HepG2 (cell line): ENCODE data around the gene SAP25. TPM values are rescaled to one million over a fixed set of nuclear protein-coding genes. Genes with fewer than 3 reads are reported as not detected.

Experiments
- AHR ChIP-seq: IDR thresholded peaks from 2 replicates; pipeline ENCODE4 v1.6.1; 2018; ENCODE audit warnings: missing genetic modification reagents, missing compliant biosample characterization
- ATF7-NPFF ChIP-seq: sonication (generic); formaldehyde crosslinking; IDR thresholded peaks from 2 replicates; pipeline ENCODE4 v1.8.1; 2023; ENCODE audit warnings: mild to moderate bottlenecking, low read depth, missing genetic modification reagents, moderate library complexity
- CBFB ChIP-seq: sonication (generic); formaldehyde crosslinking; IDR thresholded peaks from 2 replicates; pipeline ENCODE4 v1.4.0; 2020; ENCODE audit warnings: missing genetic modification reagents
- CBX5 ChIP-seq: sonication (generic); formaldehyde crosslinking; IDR thresholded peaks from 2 replicates; pipeline ENCODE4 v1.4.0; 2020; ENCODE audit warnings: missing genetic modification reagents, borderline replicate concordance
- HES4 ChIP-seq: sonication (generic); formaldehyde crosslinking; IDR thresholded peaks from 2 replicates; pipeline ENCODE4 v1.9.0; 2021; ENCODE audit warnings: mild to moderate bottlenecking, missing genetic modification reagents, borderline replicate concordance
- IKZF4 ChIP-seq: sonication (generic); formaldehyde crosslinking; IDR thresholded peaks from 2 replicates; pipeline ENCODE4 v1.5.1; 2020; ENCODE audit warnings: borderline replicate concordance, mild to moderate bottlenecking, low read depth, missing genetic modification reagents; ENCODE audit errors: not compliant biosample characterization
- KDM2A ChIP-seq: sonication (generic); formaldehyde crosslinking; IDR thresholded peaks from 2 replicates; pipeline ENCODE4 v1.4.0; 2020; ENCODE audit warnings: low read depth, missing genetic modification reagents, borderline replicate concordance
- KDM4B ChIP-seq: sonication (generic); formaldehyde crosslinking; IDR thresholded peaks from 2 replicates; pipeline ENCODE4 v1.4.0; 2020; ENCODE audit warnings: missing genetic modification reagents
- KLF6 ChIP-seq: IDR thresholded peaks from 2 replicates; pipeline ENCODE4 v1.8.0; 2016; ENCODE audit warnings: missing biosample characterization, missing genetic modification reagents
- MAF1 ChIP-seq: sonication (generic); formaldehyde crosslinking; IDR thresholded peaks from 2 replicates; pipeline ENCODE4 v1.5.0; 2020; ENCODE audit warnings: missing genetic modification reagents, borderline replicate concordance
- MAZ ChIP-seq, 2 experiments: sonication (generic) in 1 of 2; formaldehyde crosslinking in 1 of 2; IDR thresholded peaks; 2 replicates each; pipeline versions ENCODE4 v1.5.0 to v1.6.1; 2012 to 2020; ENCODE audit warnings: low read depth in 2 of 2, mild to moderate bottlenecking in 2 of 2, borderline replicate concordance in 1 of 2, improper control_type of control experiment in 1 of 2, low read length in 1 of 2, missing genetic modification reagents in 1 of 2, moderate library complexity in 1 of 2
- THAP9 ChIP-seq: sonication (generic); formaldehyde crosslinking; IDR thresholded peaks from 2 replicates; pipeline ENCODE4; 2020; ENCODE audit warnings: missing genetic modification reagents, mild to moderate bottlenecking, borderline replicate concordance
- TIGD3 ChIP-seq: sonication (generic); formaldehyde crosslinking; IDR thresholded peaks from 2 replicates; pipeline ENCODE4 v1.5.1; 2020; ENCODE audit warnings: mild to moderate bottlenecking, missing genetic modification reagents, borderline replicate concordance
- ZNF605 ChIP-seq: sonication (generic); formaldehyde crosslinking; IDR thresholded peaks from 2 replicates; pipeline ENCODE4 v1.8.0; 2022; ENCODE audit warnings: mild to moderate bottlenecking, missing genetic modification reagents
- polyA plus RNA-seq, 8 experiments: library from polyadenylated mRNA; depleted of rRNA in 3 of 8; stranded (reverse) in 7 of 8; unstranded in 1 of 8; fragments of >200 nt; fragmentation: Illumina TruSeq in 4 of 8; extraction: Trizol in 4 of 8; gene quantifications; 2 replicates each; pipeline versions ENCODE4 v1.2.1 to v1.2.3, GENCODE V29; 2011 to 2016; ENCODE audit warnings: low read depth in 4 of 8, missing spikeins in 1 of 8, mixed read lengths in 1 of 8; ENCODE audit not compliant: insufficient read depth in 1 of 8
- total RNA-seq, 5 experiments: library from RNA; depleted of rRNA; stranded (reverse); fragments of >200 nt; fragmentation: Illumina TruSeq; extraction: Trizol; gene quantifications; 2 replicates each; pipeline ENCODE4 v1.2.3, GENCODE V29; 2016; ENCODE audit warnings: low read depth in 1 of 5
- TF ChIP-seq, protein P1 (sequence below): sonication (generic); formaldehyde crosslinking; IDR thresholded peaks from 2 replicates; pipeline ENCODE4 v1.8.0; 2022; ENCODE audit warnings: low read depth, missing genetic modification reagents
- TF ChIP-seq, protein P2 (sequence below), 2 experiments: sonication (generic) in 1 of 2; formaldehyde crosslinking in 1 of 2; IDR thresholded peaks; 2 replicates each; pipeline versions ENCODE4 v1.4.0 to v1.6.1; 2018 to 2020; ENCODE audit warnings: missing genetic modification reagents in 2 of 2, borderline replicate concordance in 1 of 2, low read depth in 1 of 2, mild to moderate bottlenecking in 1 of 2, missing biosample characterization in 1 of 2
- TF ChIP-seq, protein P3 (sequence below): fragments of 450-650 bp; IDR thresholded peaks from 2 replicates; pipeline ENCODE4 v1.6.1; 2016

The SAP25 gene
- total and polyA plus RNA-seq, 2 of the 13 experiments (the other 11 are each of a cell fraction or from before 2014, with no cell fraction given) = 0.15 to 0.20 TPM

GRCh38 chr7:100545360-100546128 lies 28.2 kb downstream of the SAP25 start (continued):
- TF ChIP-seq ATF7-NPFF (CRISPR knock-in tag) = no peak
- TF ChIP-seq ZNF605 (CRISPR knock-in tag) = 0 out of 2 replicates have a peak, but pooled peaks have one; percentile 40
- TF ChIP-seq KDM4B (CRISPR knock-in tag) = peak; percentile 43; the same call in 1 of the 2 replicates
- TF ChIP-seq, protein P1, sequence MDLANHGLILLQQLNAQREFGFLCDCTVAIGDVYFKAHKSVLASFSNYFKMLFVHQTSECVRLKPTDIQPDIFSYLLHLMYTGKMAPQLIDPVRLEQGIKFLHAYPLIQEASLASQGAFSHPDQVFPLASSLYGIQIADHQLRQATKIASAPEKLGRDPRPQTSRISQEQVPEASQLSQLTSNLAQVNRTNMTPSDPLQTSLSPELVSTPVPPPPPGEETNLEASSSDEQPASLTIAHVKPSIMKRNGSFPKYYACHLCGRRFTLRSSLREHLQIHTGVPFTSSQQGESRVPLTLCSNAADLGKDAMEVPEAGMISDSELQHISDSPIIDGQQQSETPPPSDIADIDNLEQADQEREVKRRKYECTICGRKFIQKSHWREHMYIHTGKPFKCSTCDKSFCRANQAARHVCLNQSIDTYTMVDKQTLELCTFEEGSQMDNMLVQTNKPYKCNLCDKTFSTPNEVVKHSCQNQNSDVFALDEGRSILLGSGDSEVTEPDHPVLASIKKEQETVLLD (CRISPR knock-in tag) = no peak
- no peak for TF ChIP-seq CBFB (CRISPR knock-in tag)
- no peak for TF ChIP-seq THAP9 (CRISPR knock-in tag)
- TF ChIP-seq, protein P2, sequence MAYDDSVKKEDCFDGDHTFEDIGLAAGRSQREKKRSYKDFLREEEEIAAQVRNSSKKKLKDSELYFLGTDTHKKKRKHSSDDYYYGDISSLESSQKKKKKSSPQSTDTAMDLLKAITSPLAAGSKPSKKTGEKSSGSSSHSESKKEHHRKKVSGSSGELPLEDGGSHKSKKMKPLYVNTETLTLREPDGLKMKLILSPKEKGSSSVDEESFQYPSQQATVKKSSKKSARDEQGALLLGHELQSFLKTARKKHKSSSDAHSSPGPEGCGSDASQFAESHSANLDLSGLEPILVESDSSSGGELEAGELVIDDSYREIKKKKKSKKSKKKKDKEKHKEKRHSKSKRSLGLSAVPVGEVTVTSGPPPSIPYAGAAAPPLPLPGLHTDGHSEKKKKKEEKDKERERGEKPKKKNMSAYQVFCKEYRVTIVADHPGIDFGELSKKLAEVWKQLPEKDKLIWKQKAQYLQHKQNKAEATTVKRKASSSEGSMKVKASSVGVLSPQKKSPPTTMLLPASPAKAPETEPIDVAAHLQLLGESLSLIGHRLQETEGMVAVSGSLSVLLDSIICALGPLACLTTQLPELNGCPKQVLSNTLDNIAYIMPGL (CRISPR knock-in tag; IDR thresholded peaks at IDR 0.05; ENCODE audit: borderline replicate concordance in 1 of 2, low read depth in 1 of 2) = peak; percentile 24 to 65; a peak in 2 of 4 replicates
- TF ChIP-seq MAZ (IDR thresholded peaks at IDR 0.05; ENCODE audit: borderline replicate concordance, low read depth, low read length) = no peak
- TF ChIP-seq MAZ (CRISPR knock-in tag; IDR thresholded peaks at IDR 0.05; ENCODE audit: low read depth) = 0 out of 2 replicates have a peak, but pooled peaks have one; percentile 8
- no peak for TF ChIP-seq TIGD3 (CRISPR knock-in tag)
- no peak for TF ChIP-seq HES4 (CRISPR knock-in tag)
- TF ChIP-seq AHR (CRISPR knock-in tag) = 0 out of 2 replicates have a peak, but pooled peaks have one; percentile 65
- TF ChIP-seq KDM2A (CRISPR knock-in tag) = no peak; the same call in 1 of the 2 replicates
- TF ChIP-seq KLF6 = peak; percentile 38
- TF ChIP-seq, protein P3, sequence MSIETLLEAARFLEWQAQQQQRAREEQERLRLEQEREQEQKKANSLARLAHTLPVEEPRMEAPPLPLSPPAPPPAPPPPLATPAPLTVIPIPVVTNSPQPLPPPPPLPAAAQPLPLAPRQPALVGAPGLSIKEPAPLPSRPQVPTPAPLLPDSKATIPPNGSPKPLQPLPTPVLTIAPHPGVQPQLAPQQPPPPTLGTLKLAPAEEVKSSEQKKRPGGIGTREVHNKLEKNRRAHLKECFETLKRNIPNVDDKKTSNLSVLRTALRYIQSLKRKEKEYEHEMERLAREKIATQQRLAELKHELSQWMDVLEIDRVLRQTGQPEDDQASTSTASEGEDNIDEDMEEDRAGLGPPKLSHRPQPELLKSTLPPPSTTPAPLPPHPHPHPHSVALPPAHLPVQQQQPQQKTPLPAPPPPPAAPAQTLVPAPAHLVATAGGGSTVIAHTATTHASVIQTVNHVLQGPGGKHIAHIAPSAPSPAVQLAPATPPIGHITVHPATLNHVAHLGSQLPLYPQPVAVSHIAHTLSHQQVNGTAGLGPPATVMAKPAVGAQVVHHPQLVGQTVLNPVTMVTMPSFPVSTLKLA = peak; percentile 65
- TF ChIP-seq IKZF4 = no peak
- TF ChIP-seq CBX5 (CRISPR knock-in tag) = peak; percentile 74; the same call in 1 of the 2 replicates
- no peak for TF ChIP-seq MAF1 (CRISPR knock-in tag)
